H9 (cell line): ENCODE results near the gene TMEM186. TPM values are rescaled to one million over a fixed set of nuclear protein-coding genes. Genes with fewer than 3 reads are reported as not detected.

Experiments
- DNase-seq: peaks from one replicate; pipeline ENCODE4 v3.0.0-alpha.2; 2017
- H2AFZ ChIP-seq: one replicate; pipeline ENCODE4 v1.6.1; 2013; ENCODE audit warnings: mild to moderate bottlenecking, low read length, control low read depth, moderate library complexity
- H2AK5ac ChIP-seq: 2 replicates; pipeline ENCODE4 v1.6.1; 2013; ENCODE audit warnings: low read length, control low read depth, mixed read lengths; ENCODE audit not compliant: insufficient read length
- H2BK120ac ChIP-seq: one replicate; pipeline ENCODE4 v1.6.1; 2013; ENCODE audit warnings: low read depth, mild to moderate bottlenecking, low read length, control low read depth, inconsistent platforms; ENCODE audit not compliant: poor library complexity, severe bottlenecking
- H2BK12ac ChIP-seq: 2 replicates; pipeline ENCODE4 v1.6.1; 2013; ENCODE audit warnings: low read length, control low read depth, mixed read lengths, low read depth; ENCODE audit not compliant: insufficient read length
- H2BK15ac ChIP-seq: 2 replicates; pipeline ENCODE4 v1.6.1; 2013; ENCODE audit warnings: low read depth, low read length, control low read depth
- H2BK20ac ChIP-seq: one replicate; pipeline ENCODE4 v1.6.1; 2013; ENCODE audit warnings: low read depth, mild to moderate bottlenecking, low read length, control low read depth, inconsistent platforms; ENCODE audit not compliant: poor library complexity, severe bottlenecking
- H2BK5ac ChIP-seq: 2 replicates; pipeline ENCODE4 v1.6.1; 2013; ENCODE audit warnings: low read length, control low read depth, mixed read lengths; ENCODE audit not compliant: insufficient read length
- H3K14ac ChIP-seq: 2 replicates; pipeline ENCODE4 v1.6.1; 2013; ENCODE audit warnings: low read length, control low read depth; ENCODE audit not compliant: insufficient read depth
- H3K18ac ChIP-seq: 2 replicates; pipeline ENCODE4 v1.6.1; 2013; ENCODE audit warnings: low read depth, mild to moderate bottlenecking, mixed read lengths, low read length, control low read depth; ENCODE audit not compliant: insufficient read length
- H3K23ac ChIP-seq: 2 replicates; pipeline ENCODE4 v1.6.1; 2013; ENCODE audit warnings: low read length, control low read depth, mixed read lengths, low read depth; ENCODE audit not compliant: insufficient read length
- H3K23me2 ChIP-seq: 2 replicates; pipeline ENCODE4 v1.6.1; 2013; ENCODE audit warnings: low read depth, mild to moderate bottlenecking, mixed read lengths, low read length, control low read depth; ENCODE audit not compliant: insufficient read length, poor library complexity, severe bottlenecking
- H3K27ac ChIP-seq: 2 replicates; pipeline ENCODE4 v1.5.1; 2013; ENCODE audit warnings: low read length, control low read depth, mixed read lengths, low read depth; ENCODE audit not compliant: insufficient read length
- H3K27me3 ChIP-seq: 2 replicates; pipeline ENCODE4 v1.6.1; 2013; ENCODE audit warnings: low read length, control low read depth, inconsistent platforms; ENCODE audit not compliant: insufficient read depth
- H3K4ac ChIP-seq: 2 replicates; pipeline ENCODE4 v1.6.1; 2013; ENCODE audit warnings: low read depth, mild to moderate bottlenecking, control low read depth, inconsistent platforms, low read length, moderate library complexity
- H3K4me1 ChIP-seq: 2 replicates; pipeline ENCODE4 v1.6.1; 2013; ENCODE audit warnings: low read length, control low read depth, inconsistent platforms; ENCODE audit not compliant: insufficient read depth
- H3K4me2 ChIP-seq: 2 replicates; pipeline ENCODE4 v1.6.1; 2013; ENCODE audit warnings: low read length, control low read depth, mixed read lengths; ENCODE audit not compliant: insufficient read length, insufficient read depth
- H3K56ac ChIP-seq: 2 replicates; pipeline ENCODE4 v1.6.1; 2013; ENCODE audit warnings: low read depth, mild to moderate bottlenecking, mixed read lengths, low read length, control low read depth; ENCODE audit not compliant: insufficient read length
- H3K79me1 ChIP-seq: 2 replicates; pipeline ENCODE4 v1.6.1; 2013; ENCODE audit warnings: low read depth, mild to moderate bottlenecking, moderate library complexity, low read length, control low read depth, inconsistent platforms; ENCODE audit not compliant: insufficient read depth, poor library complexity, severe bottlenecking
- H3K79me2 ChIP-seq: 2 replicates; pipeline ENCODE4 v1.6.1; 2013; ENCODE audit warnings: low read length, control low read depth, inconsistent platforms; ENCODE audit not compliant: insufficient read depth
- H3K9ac ChIP-seq: 2 replicates; pipeline ENCODE4 v1.6.1; 2013; ENCODE audit warnings: low read length, control low read depth, mixed read lengths; ENCODE audit not compliant: insufficient read length; ENCODE audit errors: extremely low read depth
- H3K9me3 ChIP-seq: one replicate; pipeline ENCODE4 v1.6.1; 2013; ENCODE audit warnings: low read depth, low read length, inconsistent platforms; ENCODE audit not compliant: control insufficient read depth
- H3T11ph ChIP-seq: one replicate; pipeline ENCODE4 v1.6.1; 2013; ENCODE audit warnings: mild to moderate bottlenecking, low read length, control low read depth, inconsistent platforms
- H4K20me1 ChIP-seq: one replicate; pipeline ENCODE4 v1.6.1; 2013; ENCODE audit not compliant: control insufficient read depth, insufficient read length, insufficient read depth
- H4K5ac ChIP-seq: 2 replicates; pipeline ENCODE4 v1.6.1; 2013; ENCODE audit warnings: low read depth, mild to moderate bottlenecking, mixed read lengths, low read length, control low read depth; ENCODE audit not compliant: insufficient read length
- H4K8ac ChIP-seq: replicated peaks from 2 replicates; pipeline ENCODE4 v1.6.1; 2013; ENCODE audit warnings: low read length, control low read depth, mixed read lengths, low read depth; ENCODE audit not compliant: insufficient read length
- H4K91ac ChIP-seq: 2 replicates; pipeline ENCODE4 v1.6.1; 2013; ENCODE audit warnings: low read depth, mild to moderate bottlenecking, moderate library complexity, mixed read lengths, low read length, control low read depth; ENCODE audit not compliant: insufficient read length
- H3K27ac Mint-ChIP-seq, 3 experiments: 2 replicates in 2 of 3; 3 replicates in 1 of 3; pipeline ENCODE4 v1.8.0; 2020 to 2021; ENCODE audit warnings: mixed read lengths in 3 of 3, mild to moderate bottlenecking in 1 of 3, moderate library complexity in 1 of 3
- H3K27me3 Mint-ChIP-seq: 2 replicates; pipeline ENCODE4 v1.8.0; 2021; ENCODE audit warnings: low read depth, mild to moderate bottlenecking, moderate library complexity, mixed read lengths
- H3K36me3 Mint-ChIP-seq, 3 experiments: 2 replicates in 2 of 3; 3 replicates in 1 of 3; pipeline ENCODE4 v1.8.0; 2020 to 2021; ENCODE audit warnings: low read depth in 3 of 3, mixed read lengths in 3 of 3; ENCODE audit not compliant: insufficient read depth in 1 of 3
- H3K4me1 Mint-ChIP-seq, 2 experiments: 2 replicates each; pipeline ENCODE4 v1.8.0; 2020; ENCODE audit warnings: mixed read lengths in 2 of 2
- H3K4me3 Mint-ChIP-seq, 2 experiments: 2 replicates in 1 of 2; 3 replicates in 1 of 2; pipeline ENCODE4 v1.8.0; 2020 to 2021; ENCODE audit warnings: mild to moderate bottlenecking in 2 of 2, mixed read lengths in 2 of 2, moderate library complexity in 1 of 2
- H3K9me3 Mint-ChIP-seq, 2 experiments: 2 replicates in 1 of 2; 3 replicates in 1 of 2; pipeline ENCODE4 v1.8.0; 2020; ENCODE audit warnings: mild to moderate bottlenecking in 2 of 2, mixed read lengths in 2 of 2, moderate library complexity in 1 of 2
- CTCF ChIP-seq: fragments of 200-600 bp; sonication (generic); conservative IDR thresholded peaks from 3 replicates; pipeline ENCODE4 v1.8.0; 2021; ENCODE audit warnings: antibody characterized with exemption, mild to moderate bottlenecking
- WGBS: extraction: QIAGEN DNeasy Blood & Tissue Kit; methylation state at CpG from one replicate; pipeline ENCODE4 v1.1.7; 2013; ENCODE audit warnings: missing lambda C conversion rate, low lambda C conversion rate, mixed read lengths; ENCODE audit not compliant: insufficient read length; ENCODE audit errors: extremely low coverage; 5-methylcytosine and 5-hydroxymethylcytosine counted together
- total RNA-seq: library from RNA; stranded (reverse); gene quantifications from 2 replicates; pipeline ENCODE4 v1.2.1, GENCODE V29; 2021

TMEM186 gene
- total RNA-seq, 1 experiment from 2014 or later = 9.6 TPM

- Histone ChIP-seq H4K5ac (no peak overlapping the region), H2AK5ac (no peak overlapping the region), H2BK5ac (no peak overlapping the region), H3K79me1 (no peaks in the 10 kb centered on the region), H2AFZ (no peak overlapping the region), H3K14ac (no peak overlapping the region), H3K4me2 (no peak overlapping the region), H4K8ac (no peak overlapping the region), H3K79me2 (no peaks in the 10 kb centered on the region), H3K4me1 (no peaks in the 10 kb centered on the region), H3K9ac (no peak overlapping the region), H2BK20ac (no peak overlapping the region), H3K9me3 (no peaks in the 10 kb centered on the region), H3K23ac (no peak overlapping the region), H3K27me3 (no peaks in the 10 kb centered on the region), H3K18ac (no peak overlapping the region), H4K91ac (no peak overlapping the region), H2BK120ac (no peak overlapping the region), H3T11ph (no peak overlapping the region), H2BK12ac (no peak overlapping the region), H3K4ac (no peak overlapping the region), H4K20me1 (peaks cover 4% of the 10 kb centered on the region), H3K56ac (no peak overlapping the region), H3K23me2 (no peaks in the 10 kb centered on the region), H2BK15ac (no peak overlapping the region), H3K27ac (no peak overlapping the region)
- H3K9me3 Mint-ChIP-seq = no peaks in the 10 kb centered on the region; a peak in 2 of 5 replicates
- TF ChIP-seq CTCF = no peak
- no peak overlapping the region for H3K4me3 Mint-ChIP-seq
- no peaks in the 10 kb centered on the region; the same call in 1 of the 2 replicates for H3K27me3 Mint-ChIP-seq
- H3K27ac Mint-ChIP-seq = no peak overlapping the region
- H3K4me1 Mint-ChIP-seq = peaks cover 36 to 42% of the 10 kb centered on the region in 2 experiments
- WGBS = no CpG with 5 or more reads among the region's 13 CpGs
- DNase-seq = no peak
- H3K36me3 Mint-ChIP-seq = peaks cover 29 to 69% (median 50%) of the 10 kb centered on the region in 3 experiments
Measured at GRCh38 chr16:8847145-8847544, 49.7 kb upstream of the TMEM186 start.
